ENCODE data around the gene LGALS3BP. TPM values are rescaled to one million over a fixed set of nuclear protein-coding genes. Genes with fewer than 3 reads are reported as not detected.

The LGALS3BP gene
- total and polyA plus RNA-seq, 2 of the 13 experiments (the other 11 are each of a cell fraction or from before 2014, with no cell fraction given): 137 to 332 TPM

DNA sequence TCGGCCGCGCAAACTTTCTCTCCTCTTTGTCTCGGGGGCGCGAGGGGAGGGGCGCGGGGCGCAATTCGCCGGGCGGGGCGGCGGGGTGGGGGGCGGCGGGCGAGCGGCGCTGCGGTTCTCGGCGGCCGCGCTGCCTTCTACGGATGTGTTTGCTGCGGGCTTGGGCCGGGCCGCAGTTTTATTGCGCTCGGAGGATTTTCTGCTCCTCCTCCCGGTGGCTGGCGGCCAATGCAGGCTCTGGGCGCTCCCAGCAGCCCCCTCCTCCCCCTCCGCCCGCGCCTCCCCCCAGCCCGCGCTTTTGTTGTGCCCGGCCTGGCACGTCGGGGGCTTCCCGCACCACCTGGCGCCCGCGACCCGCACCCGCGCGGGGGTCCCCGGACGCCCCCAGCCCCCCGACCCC is 54.5 kb downstream of the LGALS3BP start, which contains the start of gene TIMP2 (continued):
- TF ChIP-seq REL (CRISPR knock-in tag; conservative IDR thresholded peaks at IDR 0.05) (0 out of 2 replicates have a peak, but pooled peaks have one; percentile 12), ZNF354B (CRISPR knock-in tag; IDR thresholded peaks at IDR 0.05) (no peak), CC2D1A (CRISPR knock-in tag; IDR thresholded peaks at IDR 0.05) (no peak), POLR2A (IDR thresholded peaks at IDR 0.05; ENCODE audit: insufficient read depth in 1 of 2, low read depth in 2 of 2, low read length in 2 of 2) (peak; percentile 65 to 84), DR1 (CRISPR knock-in tag; IDR thresholded peaks at IDR 0.05) (peak; percentile 90; the same call in 1 of the 2 replicates), ZNF709 (CRISPR knock-in tag; IDR thresholded peaks at IDR 0.05) (no peak), POLR2AphosphoS5 (IDR thresholded peaks at IDR 0.05; ENCODE audit: low read depth, low read length) (peak; percentile 73), ARID5B (CRISPR knock-in tag; IDR thresholded peaks at IDR 0.05) (no peak), ZNF775 (CRISPR knock-in tag; IDR thresholded peaks at IDR 0.05; ENCODE audit: borderline replicate concordance) (no peak), TGIF2 (CRISPR knock-in tag; IDR thresholded peaks at IDR 0.05) (no peak), NR2C2 (CRISPR knock-in tag; IDR thresholded peaks at IDR 0.05; ENCODE audit: borderline replicate concordance) (no peak), TAF1 (CRISPR knock-in tag; IDR thresholded peaks at IDR 0.05) (peak; percentile 59), NFYB (CRISPR knock-in tag; IDR thresholded peaks at IDR 0.05) (peak; percentile 16; the same call in 1 of the 2 replicates), MYC (CRISPR knock-in tag; IDR thresholded peaks at IDR 0.05; ENCODE audit: borderline replicate concordance) (peak; percentile 8; the same call in 1 of the 2 replicates)
- TF ChIP-seq, protein P1, sequence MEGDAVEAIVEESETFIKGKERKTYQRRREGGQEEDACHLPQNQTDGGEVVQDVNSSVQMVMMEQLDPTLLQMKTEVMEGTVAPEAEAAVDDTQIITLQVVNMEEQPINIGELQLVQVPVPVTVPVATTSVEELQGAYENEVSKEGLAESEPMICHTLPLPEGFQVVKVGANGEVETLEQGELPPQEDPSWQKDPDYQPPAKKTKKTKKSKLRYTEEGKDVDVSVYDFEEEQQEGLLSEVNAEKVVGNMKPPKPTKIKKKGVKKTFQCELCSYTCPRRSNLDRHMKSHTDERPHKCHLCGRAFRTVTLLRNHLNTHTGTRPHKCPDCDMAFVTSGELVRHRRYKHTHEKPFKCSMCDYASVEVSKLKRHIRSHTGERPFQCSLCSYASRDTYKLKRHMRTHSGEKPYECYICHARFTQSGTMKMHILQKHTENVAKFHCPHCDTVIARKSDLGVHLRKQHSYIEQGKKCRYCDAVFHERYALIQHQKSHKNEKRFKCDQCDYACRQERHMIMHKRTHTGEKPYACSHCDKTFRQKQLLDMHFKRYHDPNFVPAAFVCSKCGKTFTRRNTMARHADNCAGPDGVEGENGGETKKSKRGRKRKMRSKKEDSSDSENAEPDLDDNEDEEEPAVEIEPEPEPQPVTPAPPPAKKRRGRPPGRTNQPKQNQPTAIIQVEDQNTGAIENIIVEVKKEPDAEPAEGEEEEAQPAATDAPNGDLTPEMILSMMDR (CRISPR knock-in tag; IDR thresholded peaks at IDR 0.05): 0 out of 2 replicates have a peak, but pooled peaks have one; percentile 23
- TF ChIP-seq, protein P2, sequence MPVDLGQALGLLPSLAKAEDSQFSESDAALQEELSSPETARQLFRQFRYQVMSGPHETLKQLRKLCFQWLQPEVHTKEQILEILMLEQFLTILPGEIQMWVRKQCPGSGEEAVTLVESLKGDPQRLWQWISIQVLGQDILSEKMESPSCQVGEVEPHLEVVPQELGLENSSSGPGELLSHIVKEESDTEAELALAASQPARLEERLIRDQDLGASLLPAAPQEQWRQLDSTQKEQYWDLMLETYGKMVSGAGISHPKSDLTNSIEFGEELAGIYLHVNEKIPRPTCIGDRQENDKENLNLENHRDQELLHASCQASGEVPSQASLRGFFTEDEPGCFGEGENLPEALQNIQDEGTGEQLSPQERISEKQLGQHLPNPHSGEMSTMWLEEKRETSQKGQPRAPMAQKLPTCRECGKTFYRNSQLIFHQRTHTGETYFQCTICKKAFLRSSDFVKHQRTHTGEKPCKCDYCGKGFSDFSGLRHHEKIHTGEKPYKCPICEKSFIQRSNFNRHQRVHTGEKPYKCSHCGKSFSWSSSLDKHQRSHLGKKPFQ (CRISPR knock-in tag; IDR thresholded peaks at IDR 0.05; ENCODE audit: insufficient replicate concordance): no peak
- TF ChIP-seq, protein P3, sequence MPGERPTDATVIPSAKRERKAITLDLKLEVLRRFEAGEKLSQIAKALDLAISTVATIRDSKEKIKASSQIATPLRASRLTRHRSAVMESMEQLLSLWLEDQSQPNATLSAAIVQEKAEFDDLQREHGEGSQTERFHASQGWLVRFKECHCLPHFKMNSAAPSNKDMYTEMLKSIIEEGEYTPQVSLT (CRISPR knock-in tag; IDR thresholded peaks at IDR 0.05; ENCODE audit: borderline replicate concordance, low read depth): no peak
- TF ChIP-seq, protein P4, sequence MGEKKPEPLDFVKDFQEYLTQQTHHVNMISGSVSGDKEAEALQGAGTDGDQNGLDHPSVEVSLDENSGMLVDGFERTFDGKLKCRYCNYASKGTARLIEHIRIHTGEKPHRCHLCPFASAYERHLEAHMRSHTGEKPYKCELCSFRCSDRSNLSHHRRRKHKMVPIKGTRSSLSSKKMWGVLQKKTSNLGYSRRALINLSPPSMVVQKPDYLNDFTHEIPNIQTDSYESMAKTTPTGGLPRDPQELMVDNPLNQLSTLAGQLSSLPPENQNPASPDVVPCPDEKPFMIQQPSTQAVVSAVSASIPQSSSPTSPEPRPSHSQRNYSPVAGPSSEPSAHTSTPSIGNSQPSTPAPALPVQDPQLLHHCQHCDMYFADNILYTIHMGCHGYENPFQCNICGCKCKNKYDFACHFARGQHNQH (CRISPR knock-in tag; IDR thresholded peaks at IDR 0.05): no peak
- TF ChIP-seq, protein P5, sequence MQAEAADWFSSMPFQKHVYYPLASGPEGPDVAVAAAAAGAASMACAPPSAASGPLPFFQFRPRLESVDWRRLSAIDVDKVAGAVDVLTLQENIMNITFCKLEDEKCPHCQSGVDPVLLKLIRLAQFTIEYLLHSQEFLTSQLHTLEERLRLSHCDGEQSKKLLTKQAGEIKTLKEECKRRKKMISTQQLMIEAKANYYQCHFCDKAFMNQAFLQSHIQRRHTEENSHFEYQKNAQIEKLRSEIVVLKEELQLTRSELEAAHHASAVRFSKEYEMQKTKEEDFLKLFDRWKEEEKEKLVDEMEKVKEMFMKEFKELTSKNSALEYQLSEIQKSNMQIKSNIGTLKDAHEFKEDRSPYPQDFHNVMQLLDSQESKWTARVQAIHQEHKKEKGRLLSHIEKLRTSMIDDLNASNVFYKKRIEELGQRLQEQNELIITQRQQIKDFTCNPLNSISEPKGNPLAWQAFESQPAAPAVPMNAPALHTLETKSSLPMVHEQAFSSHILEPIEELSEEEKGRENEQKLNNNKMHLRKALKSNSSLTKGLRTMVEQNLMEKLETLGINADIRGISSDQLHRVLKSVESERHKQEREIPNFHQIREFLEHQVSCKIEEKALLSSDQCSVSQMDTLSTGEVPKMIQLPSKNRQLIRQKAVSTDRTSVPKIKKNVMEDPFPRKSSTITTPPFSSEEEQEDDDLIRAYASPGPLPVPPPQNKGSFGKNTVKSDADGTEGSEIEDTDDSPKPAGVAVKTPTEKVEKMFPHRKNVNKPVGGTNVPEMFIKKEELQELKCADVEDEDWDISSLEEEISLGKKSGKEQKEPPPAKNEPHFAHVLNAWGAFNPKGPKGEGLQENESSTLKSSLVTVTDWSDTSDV (CRISPR knock-in tag; IDR thresholded peaks at IDR 0.05): no peak

Data from HepG2 (cell line).